ENCODE measurements around the gene STEAP2.

- TF ChIP-seq, protein P1, sequence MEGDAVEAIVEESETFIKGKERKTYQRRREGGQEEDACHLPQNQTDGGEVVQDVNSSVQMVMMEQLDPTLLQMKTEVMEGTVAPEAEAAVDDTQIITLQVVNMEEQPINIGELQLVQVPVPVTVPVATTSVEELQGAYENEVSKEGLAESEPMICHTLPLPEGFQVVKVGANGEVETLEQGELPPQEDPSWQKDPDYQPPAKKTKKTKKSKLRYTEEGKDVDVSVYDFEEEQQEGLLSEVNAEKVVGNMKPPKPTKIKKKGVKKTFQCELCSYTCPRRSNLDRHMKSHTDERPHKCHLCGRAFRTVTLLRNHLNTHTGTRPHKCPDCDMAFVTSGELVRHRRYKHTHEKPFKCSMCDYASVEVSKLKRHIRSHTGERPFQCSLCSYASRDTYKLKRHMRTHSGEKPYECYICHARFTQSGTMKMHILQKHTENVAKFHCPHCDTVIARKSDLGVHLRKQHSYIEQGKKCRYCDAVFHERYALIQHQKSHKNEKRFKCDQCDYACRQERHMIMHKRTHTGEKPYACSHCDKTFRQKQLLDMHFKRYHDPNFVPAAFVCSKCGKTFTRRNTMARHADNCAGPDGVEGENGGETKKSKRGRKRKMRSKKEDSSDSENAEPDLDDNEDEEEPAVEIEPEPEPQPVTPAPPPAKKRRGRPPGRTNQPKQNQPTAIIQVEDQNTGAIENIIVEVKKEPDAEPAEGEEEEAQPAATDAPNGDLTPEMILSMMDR (IDR thresholded peaks at IDR 0.05 in 2 of 3, conservative IDR thresholded peaks at IDR 0.05 in 1 of 3; ENCODE audit: borderline replicate concordance in 1 of 3, insufficient read depth in 1 of 3, low read depth in 2 of 3, low read length in 2 of 3): no peak
- TF ChIP-seq YY1 (IDR thresholded peaks at IDR 0.05; ENCODE audit: extremely low read depth, insufficient replicate concordance, low read depth, low read length): no peak
Observed at GRCh38 chr7:90172121-90172520, 39.4 kb upstream of the STEAP2 start.

All from HCT116 (cell line).